CD4-positive, alpha-beta T cell (primary cell): Measurements from ENCODE around the gene DPPA5. TPM values are rescaled to one million over a fixed set of nuclear protein-coding genes. Genes with fewer than 3 reads are reported as not detected.
"Not testable (repeated sequence)": the region's sequence is repeated elsewhere in the genome, so short reads cannot be mapped to it uniquely, and the experiment has no call there.

Experiments
- ATAC-seq: fragments of 200-7000 bp; cut with Tn5 transposase; one replicate; pipeline ENCODE4 v1.10.0; 2022; ENCODE audit warnings: mild to moderate bottlenecking; ENCODE audit not compliant: poor library complexity
- CTCF ChIA-PET: fragments of 350-600 bp; sonication (Branson Sonifier 250); formaldehyde crosslinking; loops from one replicate; lab custom pipeline; 2021; ENCODE audit warnings: antibody characterized with exemption, inconsistent platforms; lab: Charles Lee
- POLR2A ChIA-PET: fragments of 350-600 bp; sonication (Branson Sonifier 250); formaldehyde crosslinking; loops from one replicate; lab custom pipeline; 2021; ENCODE audit warnings: antibody characterized with exemption, inconsistent platforms; lab: Charles Lee
- DNase-seq, 14 experiments: peaks; one replicate each; pipeline ENCODE4 v3.0.0-alpha.2; 2013 to 2020; ENCODE audit warnings: mixed read lengths in 2 of 14
- H3K27ac ChIP-seq, 2 donors: one replicate each; pipeline versions ENCODE4 v1.5.1 to v1.7.0; 2013; ENCODE audit warnings: low read length in 2 of 2, low read depth in 1 of 2, mild to moderate bottlenecking in 1 of 2
- H3K27me3 ChIP-seq, 2 experiments: 1 replicate in 1 of 2; 2 replicates in 1 of 2; pipeline versions ENCODE4 v1.6.1 to v1.7.0; 2013; ENCODE audit warnings: low read length in 2 of 2, control low read depth in 1 of 2, mild to moderate bottlenecking in 1 of 2, moderate library complexity in 1 of 2; ENCODE audit not compliant: insufficient read depth in 2 of 2, control insufficient read depth in 1 of 2
- H3K36me3 ChIP-seq: one replicate; pipeline ENCODE4 v1.6.1; 2013; ENCODE audit warnings: low read length, control low read depth; ENCODE audit not compliant: insufficient read depth
- H3K4me1 ChIP-seq: one replicate; pipeline ENCODE4 v1.6.1; 2013; ENCODE audit warnings: low read length, control low read depth; ENCODE audit not compliant: insufficient read depth
- H3K4me3 ChIP-seq: one replicate; pipeline ENCODE4 v1.5.1; 2013; ENCODE audit warnings: mild to moderate bottlenecking, low read length, moderate library complexity
- H3K9me3 ChIP-seq, 2 experiments: 1 replicate in 1 of 2; 2 replicates in 1 of 2; pipeline versions ENCODE4 v1.6.1 to v1.7.0; 2013; ENCODE audit warnings: low read length in 2 of 2, mild to moderate bottlenecking in 2 of 2, control low read depth in 1 of 2, moderate library complexity in 1 of 2; ENCODE audit not compliant: control insufficient read depth in 1 of 2, insufficient read depth in 1 of 2
- H3K27ac Mint-ChIP-seq: one replicate; pipeline ENCODE4 v1.8.0; 2020; ENCODE audit warnings: mixed read lengths
- H3K27me3 Mint-ChIP-seq: one replicate; pipeline ENCODE4 v1.8.0; 2021; ENCODE audit warnings: mixed read lengths
- H3K36me3 Mint-ChIP-seq: one replicate; pipeline ENCODE4 v1.8.0; 2021; ENCODE audit warnings: low read depth, mixed read lengths
- H3K4me1 Mint-ChIP-seq: one replicate; pipeline ENCODE4 v1.8.0; 2021; ENCODE audit warnings: low read depth, mixed read lengths
- H3K4me3 Mint-ChIP-seq: one replicate; pipeline ENCODE4 v1.8.0; 2020; ENCODE audit warnings: mild to moderate bottlenecking, mixed read lengths
- H3K9me3 Mint-ChIP-seq: one replicate; pipeline ENCODE4 v1.8.0; 2020; ENCODE audit warnings: mixed read lengths
- intact Hi-C, 2 experiments: fragments of 100-400 bp; cut with DNase I in 1 of 2; cut with micrococcal nuclease in 1 of 2; formaldehyde crosslinking; loops; one replicate each; pipeline versions ENCODE4 v1.15.1 to v1.9.0; 2023 to 2025; cut with DNase I, micrococcal nuclease
- total RNA-seq, 174 experiments: library from RNA in 2 of 174; stranded (reverse) in 2 of 174; gene quantifications; one replicate each; pipeline ENCODE4 v1.2.3 and lab custom pipeline; 2021 to 2026
- TF ChIP-seq, protein P1 (sequence below): fragments of 200-600 bp; IDR thresholded peaks from one replicate; pipeline ENCODE4 v1.8.0; 2022; ENCODE audit warnings: antibody characterized with exemption, mild to moderate bottlenecking

DPPA5 gene
- total RNA-seq, 2 experiments from 2014 or later = not detected

DNA sequence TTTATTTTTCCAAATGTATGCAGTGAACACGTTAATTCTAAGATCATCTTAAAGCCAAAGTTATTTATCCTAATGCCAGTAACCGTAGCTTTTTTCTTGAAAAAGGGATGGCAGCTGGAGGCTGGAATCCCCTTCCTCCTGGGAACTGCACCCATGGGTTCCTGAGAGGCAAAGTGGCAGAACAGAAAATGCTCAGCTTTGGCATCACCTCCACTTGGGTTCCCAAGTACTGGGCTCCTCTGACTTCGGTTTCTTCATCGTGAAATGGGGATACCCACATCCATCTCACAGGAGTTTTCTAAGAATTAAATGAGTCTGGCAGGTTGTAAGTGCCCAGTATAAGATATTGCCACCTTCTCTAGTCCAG lies 34.3 kb upstream of the DPPA5 start:
- Histone ChIP-seq H3K4me1 (peaks cover 23% of the 10 kb centered on the region), H3K4me3 (peak overlapping the region; percentile 71), H3K27me3 (no peaks in the 10 kb centered on the region), H3K9me3 (no peaks in the 10 kb centered on the region), H3K36me3 (no peaks in the 10 kb centered on the region), H3K27ac (peak overlapping the region in 1 of 2 donors; percentile 59)
- TF ChIP-seq, protein P1, sequence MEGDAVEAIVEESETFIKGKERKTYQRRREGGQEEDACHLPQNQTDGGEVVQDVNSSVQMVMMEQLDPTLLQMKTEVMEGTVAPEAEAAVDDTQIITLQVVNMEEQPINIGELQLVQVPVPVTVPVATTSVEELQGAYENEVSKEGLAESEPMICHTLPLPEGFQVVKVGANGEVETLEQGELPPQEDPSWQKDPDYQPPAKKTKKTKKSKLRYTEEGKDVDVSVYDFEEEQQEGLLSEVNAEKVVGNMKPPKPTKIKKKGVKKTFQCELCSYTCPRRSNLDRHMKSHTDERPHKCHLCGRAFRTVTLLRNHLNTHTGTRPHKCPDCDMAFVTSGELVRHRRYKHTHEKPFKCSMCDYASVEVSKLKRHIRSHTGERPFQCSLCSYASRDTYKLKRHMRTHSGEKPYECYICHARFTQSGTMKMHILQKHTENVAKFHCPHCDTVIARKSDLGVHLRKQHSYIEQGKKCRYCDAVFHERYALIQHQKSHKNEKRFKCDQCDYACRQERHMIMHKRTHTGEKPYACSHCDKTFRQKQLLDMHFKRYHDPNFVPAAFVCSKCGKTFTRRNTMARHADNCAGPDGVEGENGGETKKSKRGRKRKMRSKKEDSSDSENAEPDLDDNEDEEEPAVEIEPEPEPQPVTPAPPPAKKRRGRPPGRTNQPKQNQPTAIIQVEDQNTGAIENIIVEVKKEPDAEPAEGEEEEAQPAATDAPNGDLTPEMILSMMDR = no peak
- DNase-seq = no peak
- ChIA-PET POLR2A (interaction anchor here (1.0 to 1.7 kb wide), 5 partner anchors 33 to 132 kb away, joined by 3 to 13 read pairs (median 6); partner anchors contain the start of genes CGAS, EEF1A1 and MTO1), CTCF (interaction anchor here (1.2 kb wide), 1 partner anchor 26 kb away, joined by 3 read pairs; no protein-coding TSS in a partner anchor)
- H3K9me3 Mint-ChIP-seq = no peaks in the 10 kb centered on the region
- H3K4me3 Mint-ChIP-seq = peak overlapping the region; percentile 82
- H3K27me3 Mint-ChIP-seq = no peaks in the 10 kb centered on the region
- peaks cover 19% of the 10 kb centered on the region for H3K4me1 Mint-ChIP-seq
- intact Hi-C loops = loop anchor here in 1 of 2 experiments (10.0 kb wide), 1 partner anchor 104 kb away; no protein-coding TSS in a partner anchor
- H3K36me3 Mint-ChIP-seq = no peaks in the 10 kb centered on the region
- peak overlapping the region; percentile 77 for H3K27ac Mint-ChIP-seq
- no peak for ATAC-seq

DNA sequence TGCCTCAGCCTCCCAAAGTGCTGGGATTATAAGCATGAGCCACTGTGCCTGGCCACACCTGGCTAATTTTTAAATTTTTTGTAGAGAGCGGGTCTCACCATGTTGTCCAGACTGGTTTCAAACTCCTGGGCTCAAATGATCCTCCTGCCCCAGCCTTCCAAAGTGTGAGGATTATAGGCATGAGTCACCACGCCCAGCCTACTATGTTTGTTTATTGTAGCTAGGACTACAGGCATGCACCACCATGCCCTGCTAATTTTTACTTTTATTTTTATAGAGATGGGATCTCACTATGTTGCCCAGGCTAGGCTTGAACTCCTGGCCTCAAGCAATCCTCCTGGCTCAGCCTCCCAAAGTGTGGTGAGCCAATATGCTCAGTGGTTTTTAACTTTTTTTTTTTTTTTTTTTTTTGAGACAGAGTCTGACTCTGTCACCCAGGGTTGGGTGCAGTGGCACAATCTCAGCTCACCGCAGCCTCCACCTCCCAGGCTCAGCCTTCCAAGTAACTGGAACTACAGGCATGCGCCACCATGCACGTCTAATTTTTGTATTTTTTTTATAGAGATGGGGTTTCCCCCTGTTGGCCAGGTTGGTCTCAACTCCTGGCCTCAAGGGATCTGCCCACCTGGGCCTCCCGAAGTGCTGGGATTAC lies 28.5 kb upstream of the DPPA5 start:
- ChIA-PET POLR2A (no interaction called here), CTCF (no interaction called here)
- Histone ChIP-seq H3K36me3 (no peaks in the 10 kb centered on the region), H3K4me3 (no peak overlapping the region), H3K9me3 (no peaks in the 10 kb centered on the region), H3K27me3 (no peaks in the 10 kb centered on the region), H3K4me1 (no peaks in the 10 kb centered on the region), H3K27ac (no peak overlapping the region)
- Mint-ChIP-seq H3K27ac (no peak overlapping the region), H3K4me3 (no peak overlapping the region), H3K36me3 (no peaks in the 10 kb centered on the region), H3K4me1 (no peaks in the 10 kb centered on the region), H3K27me3 (no peaks in the 10 kb centered on the region), H3K9me3 (no peaks in the 10 kb centered on the region)
- intact Hi-C loops = loop anchor here in 1 of 2 experiments (10.0 kb wide), 1 partner anchor 98 kb away; no protein-coding TSS in a partner anchor
- ATAC-seq (no peak), DNase-seq (no peak)
- TF ChIP-seq, protein P1 = no peak

DNA sequence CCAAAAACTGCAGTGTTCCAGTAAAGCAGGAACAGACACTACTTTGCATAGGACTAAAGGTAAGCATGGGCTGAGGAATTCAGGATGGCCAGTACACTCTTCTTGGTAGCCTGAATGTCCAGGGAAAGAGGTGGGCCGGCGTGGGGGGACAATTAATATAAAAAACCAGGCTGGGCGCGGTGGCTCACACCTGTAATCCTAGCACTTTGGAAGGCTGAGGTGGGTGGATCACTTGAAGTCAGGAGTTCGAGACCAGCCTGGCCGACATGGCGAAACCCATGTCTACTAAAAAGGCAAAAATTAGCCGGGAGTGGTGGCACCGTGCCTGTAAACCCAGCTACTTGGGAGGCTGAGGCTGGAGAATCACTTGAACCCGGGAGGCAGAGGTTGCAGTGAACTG lies 27.5 kb upstream of the DPPA5 start:
- DNase-seq, H3K27ac Mint-ChIP-seq, H3K4me1 ChIP-seq, H3K4me1 Mint-ChIP-seq, H3K9me3 Mint-ChIP-seq, H3K27me3 ChIP-seq, H3K27me3 Mint-ChIP-seq, ATAC-seq, H3K4me3 ChIP-seq, POLR2A ChIA-PET, H3K36me3 Mint-ChIP-seq, H3K4me3 Mint-ChIP-seq, CTCF ChIA-PET, H3K9me3 ChIP-seq, H3K27ac ChIP-seq, H3K36me3 ChIP-seq: not testable (repeated sequence)
- intact Hi-C loops = loop anchor here in 1 of 2 experiments (10.0 kb wide), 1 partner anchor 97 kb away; no protein-coding TSS in a partner anchor
